Measurements from ENCODE around the gene DLX1.
"Not testable (repeated sequence)": the region's sequence is repeated elsewhere in the genome, so short reads cannot be mapped to it uniquely, and the experiment has no call there.

DLX1 gene

DNA sequence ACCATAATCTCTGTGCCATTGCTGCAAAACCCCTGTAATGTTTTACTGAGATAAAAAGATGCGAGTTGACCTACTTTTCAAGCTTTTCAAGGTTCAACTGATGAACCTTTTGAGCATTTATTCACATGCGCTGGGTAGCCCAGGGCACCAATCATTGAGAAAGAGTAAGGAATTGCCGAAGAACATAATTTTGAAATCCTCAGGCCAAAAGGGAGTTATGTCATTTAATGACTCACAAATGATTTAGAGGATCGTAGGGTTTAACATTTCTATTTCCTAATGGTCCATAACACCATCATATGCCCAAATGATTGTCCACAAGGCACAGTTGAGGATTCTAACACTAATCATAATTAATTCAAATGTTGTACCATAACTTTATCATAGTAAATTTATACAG is 20.2 kb upstream of the DLX1 start:
- TF ChIP-seq, protein P1, sequence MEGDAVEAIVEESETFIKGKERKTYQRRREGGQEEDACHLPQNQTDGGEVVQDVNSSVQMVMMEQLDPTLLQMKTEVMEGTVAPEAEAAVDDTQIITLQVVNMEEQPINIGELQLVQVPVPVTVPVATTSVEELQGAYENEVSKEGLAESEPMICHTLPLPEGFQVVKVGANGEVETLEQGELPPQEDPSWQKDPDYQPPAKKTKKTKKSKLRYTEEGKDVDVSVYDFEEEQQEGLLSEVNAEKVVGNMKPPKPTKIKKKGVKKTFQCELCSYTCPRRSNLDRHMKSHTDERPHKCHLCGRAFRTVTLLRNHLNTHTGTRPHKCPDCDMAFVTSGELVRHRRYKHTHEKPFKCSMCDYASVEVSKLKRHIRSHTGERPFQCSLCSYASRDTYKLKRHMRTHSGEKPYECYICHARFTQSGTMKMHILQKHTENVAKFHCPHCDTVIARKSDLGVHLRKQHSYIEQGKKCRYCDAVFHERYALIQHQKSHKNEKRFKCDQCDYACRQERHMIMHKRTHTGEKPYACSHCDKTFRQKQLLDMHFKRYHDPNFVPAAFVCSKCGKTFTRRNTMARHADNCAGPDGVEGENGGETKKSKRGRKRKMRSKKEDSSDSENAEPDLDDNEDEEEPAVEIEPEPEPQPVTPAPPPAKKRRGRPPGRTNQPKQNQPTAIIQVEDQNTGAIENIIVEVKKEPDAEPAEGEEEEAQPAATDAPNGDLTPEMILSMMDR (conservative IDR thresholded peaks at IDR 0.05; ENCODE audit: low read depth, low read length): no peak

GRCh38 chr2:172066394-172066886 is 18.9 kb upstream of the DLX1 start:
- TF ChIP-seq, protein P1 (conservative IDR thresholded peaks at IDR 0.05; ENCODE audit: low read depth, low read length): no peak
- H3K4me3 ChIP-seq (ENCODE audit: low read depth, low read length): no peak overlapping the region
- no peak for DNase-seq (ENCODE audit: low read depth)

More for the DNA sequence above, 20.2 kb upstream of the DLX1 start:
- no peak for DNase-seq (ENCODE audit: low read depth)
- H3K4me3 ChIP-seq (ENCODE audit: low read depth, low read length): no peak overlapping the region

- DNase-seq (ENCODE audit: low read depth); H3K4me3 ChIP-seq (ENCODE audit: low read depth, low read length): not testable (repeated sequence)
These were observed 17.4 kb upstream of the DLX1 start for GRCh38 chr2:172067905-172068304.

DNA sequence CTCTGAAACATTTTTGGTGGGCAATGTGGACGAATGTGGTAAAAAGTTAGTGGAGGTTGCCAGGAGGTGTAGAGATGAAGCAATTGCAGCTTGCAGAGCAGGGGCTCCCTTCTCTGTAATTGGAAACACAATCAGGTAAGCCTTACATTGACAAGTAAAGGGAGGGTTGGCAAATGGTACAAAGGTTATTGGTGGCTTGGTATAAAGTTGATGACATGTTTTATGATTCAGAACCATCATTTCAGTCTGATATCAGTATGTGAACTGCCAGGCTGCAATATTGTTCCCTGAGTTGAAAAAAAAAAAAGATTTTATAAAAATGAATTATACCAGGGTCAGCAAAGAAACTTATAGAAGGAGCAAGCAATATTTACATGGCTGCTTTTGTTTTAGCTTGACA is 14.4 kb upstream of the DLX1 start:
- no peak for DNase-seq (ENCODE audit: low read depth)
- H3K4me3 ChIP-seq (ENCODE audit: low read depth, low read length): no peak overlapping the region
- TF ChIP-seq, protein P1 (conservative IDR thresholded peaks at IDR 0.05; ENCODE audit: low read depth, low read length): no peak

DNA sequence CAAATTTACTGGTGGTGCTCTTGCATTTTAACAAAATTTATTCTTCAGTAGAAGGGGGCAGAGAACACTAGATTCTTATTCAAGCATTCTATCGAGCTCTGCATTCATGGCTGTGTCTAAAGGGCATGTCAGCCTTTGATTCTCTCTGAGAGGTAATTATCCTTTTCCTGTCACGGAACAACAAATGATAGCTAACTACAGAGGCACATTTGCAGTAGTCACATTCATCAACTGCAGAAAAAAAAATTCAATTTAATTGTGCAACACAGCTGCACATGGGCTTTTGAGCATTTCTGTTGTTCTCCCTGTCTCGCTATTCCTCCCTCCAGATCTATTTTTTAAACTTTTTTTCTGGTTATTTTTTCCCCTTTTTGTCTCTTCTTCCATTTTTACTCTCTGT is 13.0 kb upstream of the DLX1 start:
- DNase-seq (ENCODE audit: low read depth): no peak
- no peak overlapping the region for H3K4me3 ChIP-seq (ENCODE audit: low read depth, low read length)
- TF ChIP-seq, protein P1 (conservative IDR thresholded peaks at IDR 0.05; ENCODE audit: low read depth, low read length): no peak

- TF ChIP-seq, protein P1 (conservative IDR thresholded peaks at IDR 0.05; ENCODE audit: low read depth, low read length): no peak
- no peak for DNase-seq (ENCODE audit: low read depth)
- H3K4me3 ChIP-seq (ENCODE audit: low read depth, low read length): no peak overlapping the region
These were observed 12.6 kb upstream of the DLX1 start for GRCh38 chr2:172072706-172073105.

DNA sequence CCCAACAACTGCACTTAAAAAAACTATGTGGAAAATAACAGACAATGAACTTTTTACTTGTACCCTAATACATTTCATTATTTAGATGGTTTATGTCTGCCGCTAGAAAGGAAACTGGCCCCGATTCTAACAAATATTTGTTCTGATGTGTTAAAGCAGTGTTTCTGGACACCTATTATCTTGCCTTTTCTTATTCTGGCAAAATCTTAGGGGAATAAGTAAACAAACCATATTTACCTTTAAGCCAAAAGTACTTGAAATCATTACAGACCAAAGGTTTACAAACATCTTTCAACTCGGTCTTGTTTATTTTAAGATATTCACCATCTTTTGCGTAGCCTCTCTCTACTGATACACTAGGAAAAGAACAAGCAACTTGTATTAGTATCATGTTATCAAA is 11.8 kb upstream of the DLX1 start:
- no peak overlapping the region for H3K4me3 ChIP-seq (ENCODE audit: low read depth, low read length)
- no peak for DNase-seq (ENCODE audit: low read depth)
- TF ChIP-seq, protein P1 (conservative IDR thresholded peaks at IDR 0.05; ENCODE audit: low read depth, low read length): no peak

All from choroid plexus epithelial cell (primary cell).